Natural killer cell (primary cell): ENCODE measurements around the gene CHSY1. TPM values are rescaled to one million over a fixed set of nuclear protein-coding genes. Genes with fewer than 3 reads are reported as not detected.

Experiments used
- ATAC-seq, 3 donors: fragments of 150-1000 bp in 2 of 3; fragments of 200-7000 bp in 1 of 3; cut with Tn5 transposase; 1 replicate in 1 of 3; 2 replicates in 2 of 3; pipeline ENCODE4 v1.10.0; 2021; ENCODE audit warnings: mild to moderate bottlenecking in 2 of 3, moderate library complexity in 2 of 3
- DNase-seq, 2 donors: peaks; one replicate each; pipeline versions ENCODE4 v3.0.0 to v3.0.0-alpha.2; 2013 to 2021; ENCODE audit warnings: mixed read lengths in 1 of 2
- H3K27ac ChIP-seq: one replicate; pipeline ENCODE4 v1.5.1; 2013; ENCODE audit warnings: mild to moderate bottlenecking, low read length
- H3K27me3 ChIP-seq: one replicate; pipeline ENCODE4 v1.6.1; 2013; ENCODE audit warnings: low read length; ENCODE audit not compliant: control insufficient read depth, insufficient read depth
- H3K36me3 ChIP-seq: one replicate; pipeline ENCODE4 v1.6.1; 2013; ENCODE audit warnings: low read length; ENCODE audit not compliant: control insufficient read depth, insufficient read depth
- H3K4me1 ChIP-seq: one replicate; pipeline ENCODE4 v1.6.1; 2013; ENCODE audit warnings: low read length; ENCODE audit not compliant: control insufficient read depth, insufficient read depth
- H3K4me3 ChIP-seq: one replicate; pipeline ENCODE4 v1.5.1; 2013; ENCODE audit warnings: low read length
- H3K9me3 ChIP-seq: one replicate; pipeline ENCODE4 v1.6.1; 2013; ENCODE audit warnings: low read length; ENCODE audit not compliant: control insufficient read depth, insufficient read depth
- H3K27ac Mint-ChIP-seq, 2 donors: one replicate each; pipeline ENCODE4 v1.8.0; 2022; ENCODE audit warnings: mild to moderate bottlenecking in 2 of 2, mixed read lengths in 2 of 2, moderate library complexity in 1 of 2
- H3K27me3 Mint-ChIP-seq, 2 donors: one replicate each; pipeline ENCODE4 v1.8.0; 2022; ENCODE audit warnings: low read depth in 2 of 2, mixed read lengths in 2 of 2
- H3K36me3 Mint-ChIP-seq: one replicate; pipeline ENCODE4 v1.8.0; 2022; ENCODE audit warnings: mixed read lengths
- H3K4me1 Mint-ChIP-seq, 2 donors: one replicate each; pipeline ENCODE4 v1.8.0; 2022; ENCODE audit warnings: mixed read lengths in 2 of 2
- H3K4me3 Mint-ChIP-seq: one replicate; pipeline ENCODE4 v1.8.0; 2022; ENCODE audit warnings: mild to moderate bottlenecking, moderate library complexity, mixed read lengths
- H3K9me3 Mint-ChIP-seq, 2 donors: one replicate each; pipeline ENCODE4 v1.8.0; 2022; ENCODE audit warnings: mixed read lengths in 2 of 2
- WGBS: methylation state at CpG from one replicate; pipeline ENCODE4 v1.1.7; 2013; ENCODE audit warnings: missing lambda C conversion rate; ENCODE audit not compliant: insufficient coverage; 5-methylcytosine and 5-hydroxymethylcytosine counted together
- intact Hi-C: fragments of 100-400 bp; cut with micrococcal nuclease; formaldehyde crosslinking; loops from one replicate; pipeline ENCODE4 v1.14.2; 2022
- total RNA-seq, 4 donors: library from RNA; stranded (reverse); fragments of 120-200 nt in 1 of 4; gene quantifications; one replicate each; pipeline versions ENCODE4 v1.2.3 to v1.2.4, GENCODE V29; 2013 to 2022
- TF ChIP-seq, protein P1 (sequence below): fragments of 200-600 bp; IDR thresholded peaks from one replicate; pipeline ENCODE4 v1.8.0; 2022; ENCODE audit warnings: antibody characterized with exemption

The CHSY1 gene
- total RNA-seq, 3 donors from 2014 or later (not counting 1 experiment from before 2014, with no cell fraction given): 21.1 to 32.5 (median 30.8) TPM

DNA sequence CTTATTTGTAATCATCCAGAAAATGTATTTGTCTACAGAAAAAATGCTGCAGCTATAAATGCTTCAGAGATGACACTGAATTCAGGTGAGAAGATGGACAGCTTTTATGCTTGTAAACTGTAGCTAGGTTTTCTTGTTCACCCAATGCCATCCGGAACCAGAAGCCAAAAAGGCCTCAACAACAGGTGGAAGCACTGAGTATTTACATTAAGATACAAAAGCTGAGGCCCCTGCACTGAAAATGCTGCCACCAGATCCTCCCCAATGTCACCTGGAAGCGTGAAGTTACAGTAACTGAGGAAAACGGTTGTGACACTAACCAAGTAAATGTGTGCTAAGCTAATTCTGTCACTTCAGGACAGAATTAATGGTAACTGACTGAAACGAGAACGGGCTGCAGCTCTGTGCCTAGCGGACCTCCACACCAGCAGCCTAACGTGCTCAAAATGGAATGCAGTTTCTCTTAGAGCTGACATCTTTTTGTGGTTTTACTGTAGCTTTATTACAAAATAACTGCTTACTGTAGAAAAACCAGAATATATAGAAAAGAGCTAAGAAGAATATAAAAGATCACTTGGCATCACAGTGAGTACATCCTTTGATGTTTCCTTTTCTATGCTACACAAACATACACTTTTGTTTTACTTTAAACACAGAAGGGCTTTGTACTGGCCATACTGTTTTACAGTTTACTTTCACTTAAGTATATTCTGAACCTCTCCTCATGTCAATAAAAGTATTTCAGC is 7.6 kb downstream of the CHSY1 start:
- WGBS: 26% methylated on average over 7 of the region's 7 CpGs
- Mint-ChIP-seq H3K4me3 (peak overlapping the region; percentile 93), H3K4me1 (peaks cover 78 to 79% of the 10 kb centered on the region in 2 donors), H3K9me3 (no peaks in the 10 kb centered on the region), H3K27me3 (no peaks in the 10 kb centered on the region), H3K27ac (peak overlapping the region; percentile 85 to 95), H3K36me3 (no peaks in the 10 kb centered on the region)
- Histone ChIP-seq H3K4me3 (no peak overlapping the region), H3K4me1 (peaks cover 57% of the 10 kb centered on the region), H3K9me3 (no peaks in the 10 kb centered on the region), H3K36me3 (no peaks in the 10 kb centered on the region), H3K27me3 (no peaks in the 10 kb centered on the region), H3K27ac (peak overlapping the region; percentile 28)
- DNase-seq: peak in 1 of 2 donors; percentile 44
- TF ChIP-seq, protein P1, sequence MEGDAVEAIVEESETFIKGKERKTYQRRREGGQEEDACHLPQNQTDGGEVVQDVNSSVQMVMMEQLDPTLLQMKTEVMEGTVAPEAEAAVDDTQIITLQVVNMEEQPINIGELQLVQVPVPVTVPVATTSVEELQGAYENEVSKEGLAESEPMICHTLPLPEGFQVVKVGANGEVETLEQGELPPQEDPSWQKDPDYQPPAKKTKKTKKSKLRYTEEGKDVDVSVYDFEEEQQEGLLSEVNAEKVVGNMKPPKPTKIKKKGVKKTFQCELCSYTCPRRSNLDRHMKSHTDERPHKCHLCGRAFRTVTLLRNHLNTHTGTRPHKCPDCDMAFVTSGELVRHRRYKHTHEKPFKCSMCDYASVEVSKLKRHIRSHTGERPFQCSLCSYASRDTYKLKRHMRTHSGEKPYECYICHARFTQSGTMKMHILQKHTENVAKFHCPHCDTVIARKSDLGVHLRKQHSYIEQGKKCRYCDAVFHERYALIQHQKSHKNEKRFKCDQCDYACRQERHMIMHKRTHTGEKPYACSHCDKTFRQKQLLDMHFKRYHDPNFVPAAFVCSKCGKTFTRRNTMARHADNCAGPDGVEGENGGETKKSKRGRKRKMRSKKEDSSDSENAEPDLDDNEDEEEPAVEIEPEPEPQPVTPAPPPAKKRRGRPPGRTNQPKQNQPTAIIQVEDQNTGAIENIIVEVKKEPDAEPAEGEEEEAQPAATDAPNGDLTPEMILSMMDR: no peak
- no peak for ATAC-seq
- intact Hi-C loops: loop anchor here (5.0 kb wide), 2 partner anchors 107 to 642 kb away; partner anchors contain the start of genes ASB7 and LINS1

DNA sequence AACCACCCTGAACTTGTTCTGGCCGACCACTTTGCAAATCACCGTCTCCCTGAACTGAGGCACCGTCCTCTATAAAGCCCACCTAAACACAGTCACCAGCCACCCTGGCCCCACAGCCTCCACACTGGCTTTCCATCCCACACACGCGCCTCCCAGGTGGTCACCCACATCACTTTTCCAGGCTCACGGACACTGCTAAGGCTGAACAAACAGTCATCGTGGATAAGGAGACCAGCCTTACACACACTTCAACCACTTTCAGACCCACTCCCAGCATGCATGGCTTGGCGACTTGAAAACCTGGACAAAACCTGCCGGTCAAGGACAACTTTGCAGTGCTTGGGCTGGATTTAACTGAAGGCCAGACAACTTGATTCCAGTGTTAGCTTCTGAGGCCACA is 8.4 kb downstream of the CHSY1 start:
- Mint-ChIP-seq H3K4me3 (peak overlapping the region; percentile 93), H3K27me3 (no peaks in the 10 kb centered on the region), H3K4me1 (peaks cover 85% of the 10 kb centered on the region in 2 donors), H3K9me3 (no peaks in the 10 kb centered on the region), H3K27ac (peak overlapping the region; percentile 85 to 95), H3K36me3 (no peaks in the 10 kb centered on the region)
- H3K27me3 ChIP-seq: no peaks in the 10 kb centered on the region
- no peaks in the 10 kb centered on the region for H3K9me3 ChIP-seq
- H3K4me1 ChIP-seq: peaks cover 57% of the 10 kb centered on the region
- peak overlapping the region; percentile 28 for H3K27ac ChIP-seq
- intact Hi-C loops: loop anchor here (2.0 to 5.0 kb wide), 3 partner anchors 51 to 641 kb away; partner anchors contain the start of genes ASB7, LINS1 and SNRPA1
- 92% methylated on average over 9 of the region's 9 CpGs for WGBS
- no peaks in the 10 kb centered on the region for H3K36me3 ChIP-seq
- TF ChIP-seq, protein P1: no peak
- no peak overlapping the region for H3K4me3 ChIP-seq
- no peak for DNase-seq
- ATAC-seq: no peak

DNA sequence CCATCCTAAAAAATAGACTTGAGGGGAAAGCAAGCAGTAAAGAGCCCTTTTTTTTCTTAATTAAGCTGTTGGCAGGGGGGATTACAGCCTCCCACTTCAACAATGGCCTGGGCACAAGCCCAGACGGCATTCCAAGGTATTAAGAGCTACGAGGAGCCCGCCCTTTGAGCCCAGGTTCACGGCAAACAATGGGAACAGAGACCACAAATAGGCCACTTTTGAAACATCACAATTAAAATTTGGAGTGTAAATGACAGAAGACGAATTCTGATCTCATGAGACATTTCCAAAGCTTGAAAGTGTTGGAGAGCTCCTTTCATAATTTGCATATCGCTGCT is 8.9 kb downstream of the CHSY1 start:
- DNase-seq: no peak
- Mint-ChIP-seq H3K4me3 (peak overlapping the region; percentile 93), H3K27me3 (no peaks in the 10 kb centered on the region), H3K4me1 (peaks cover 82 to 84% of the 10 kb centered on the region in 2 donors), H3K9me3 (no peaks in the 10 kb centered on the region), H3K36me3 (no peaks in the 10 kb centered on the region), H3K27ac (peak overlapping the region; percentile 85 to 95)
- 68% methylated on average over 6 of the region's 6 CpGs for WGBS
- Histone ChIP-seq H3K27me3 (no peaks in the 10 kb centered on the region), H3K4me3 (no peak overlapping the region), H3K36me3 (no peaks in the 10 kb centered on the region), H3K9me3 (no peaks in the 10 kb centered on the region), H3K27ac (peak overlapping the region; percentile 62), H3K4me1 (peaks cover 57% of the 10 kb centered on the region)
- intact Hi-C loops: loop anchor here (1.0 to 5.0 kb wide), 4 partner anchors 7 to 641 kb away; partner anchors contain the start of genes ASB7, LINS1 and SNRPA1
- TF ChIP-seq, protein P1: no peak
- ATAC-seq: no peak
